GM21381 (cell line): ENCODE measurements around the gene KLF2.

Experiments
- ATAC-seq: cut with Tn5 transposase; IDR thresholded peaks from one replicate; pipeline ENCODE4 v1.9.1; 2021; ENCODE audit warnings: mild to moderate bottlenecking, moderate library complexity; ENCODE audit not compliant: unreplicated experiment

KLF2 gene

DNA sequence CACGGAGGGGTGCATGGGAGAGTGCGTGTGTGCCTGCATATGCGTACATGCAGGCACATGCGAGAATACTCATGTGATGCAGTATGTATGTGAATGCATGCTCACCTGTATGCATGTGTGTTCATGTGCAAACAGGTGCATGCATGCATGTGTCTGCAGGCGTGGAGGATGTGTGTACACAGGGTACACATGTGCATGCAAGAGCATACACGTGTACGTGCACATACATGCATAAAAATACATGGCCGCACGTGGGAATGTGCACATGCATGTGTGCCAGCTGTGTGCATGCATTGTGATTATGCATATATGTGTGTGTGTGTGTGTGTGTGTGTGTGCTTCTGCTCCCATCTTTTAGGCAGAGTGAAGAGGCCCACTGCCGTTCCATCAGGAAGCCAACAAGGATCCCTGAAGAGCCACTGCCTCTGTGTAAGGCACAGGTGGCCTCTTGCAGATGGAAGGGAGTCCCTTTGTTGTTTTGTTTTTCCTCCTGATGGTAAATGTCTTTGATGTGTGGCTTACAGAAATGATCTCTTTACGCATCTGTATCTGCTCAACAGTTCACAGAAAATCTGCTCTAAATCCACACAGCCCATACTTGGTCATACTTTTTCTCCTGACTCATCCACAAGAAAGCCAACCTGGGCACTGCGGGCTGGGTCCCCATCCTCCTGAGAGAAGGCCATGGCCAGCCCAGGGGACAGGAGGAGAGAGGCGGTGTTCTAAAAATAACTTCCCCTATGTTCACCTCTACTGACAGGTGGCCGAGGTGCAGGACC, 50.7 kb downstream of the KLF2 start:
- no peak for ATAC-seq

DNA sequence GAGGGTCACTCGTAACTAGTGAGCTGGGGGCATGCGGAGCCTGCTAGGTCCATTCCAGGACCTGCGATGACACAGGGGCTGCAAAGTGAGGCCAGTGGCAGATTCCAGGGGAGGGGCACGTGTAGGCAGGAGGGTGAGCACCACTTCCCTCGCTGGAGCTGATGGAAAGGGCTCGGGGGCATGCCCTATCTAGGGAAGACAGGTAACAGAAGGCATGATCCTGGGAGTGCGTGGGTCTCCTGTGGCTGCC, 51.2 kb downstream of the KLF2 start:
- no peak for ATAC-seq

DNA sequence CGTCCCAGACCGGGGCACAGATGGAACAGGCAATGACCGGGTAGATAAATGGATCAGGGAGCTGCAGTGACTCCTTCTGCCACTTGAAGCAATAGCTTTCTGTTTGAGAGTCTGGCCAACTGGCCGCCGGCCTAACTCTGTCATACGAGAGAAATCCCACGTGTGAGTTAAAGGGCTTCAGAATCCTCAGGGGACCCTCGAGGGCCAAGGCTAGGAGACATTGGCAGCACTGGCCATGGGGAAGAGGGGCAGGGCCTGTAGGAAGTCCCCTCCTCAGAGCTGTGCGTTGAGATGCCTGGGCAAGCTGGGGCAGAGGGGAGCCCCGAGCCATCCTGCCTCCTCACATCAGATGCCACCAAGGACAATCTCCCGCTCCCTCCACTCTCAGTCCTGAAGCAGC, 51.6 kb downstream of the KLF2 start:
- no peak for ATAC-seq

DNA sequence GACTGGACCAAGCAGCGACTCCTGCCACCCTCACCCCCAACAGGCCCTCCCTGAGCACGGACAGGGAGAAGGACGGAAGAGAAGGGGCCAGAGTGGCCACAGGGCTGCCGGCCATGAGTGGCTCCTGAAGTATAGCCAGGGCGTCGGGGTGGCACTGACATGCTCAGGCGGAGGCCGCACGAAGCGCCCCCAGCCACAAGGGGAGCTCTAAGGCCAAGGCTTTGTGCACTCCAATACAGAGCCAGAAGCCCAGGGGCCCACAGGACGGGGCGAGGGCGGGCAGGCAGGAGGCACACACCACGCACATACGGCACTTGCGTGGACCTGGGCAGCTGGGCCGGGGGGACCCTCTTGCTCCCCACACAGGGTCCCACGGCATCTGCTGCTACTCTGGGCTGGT, 52.0 kb downstream of the KLF2 start:
- no peak for ATAC-seq

DNA sequence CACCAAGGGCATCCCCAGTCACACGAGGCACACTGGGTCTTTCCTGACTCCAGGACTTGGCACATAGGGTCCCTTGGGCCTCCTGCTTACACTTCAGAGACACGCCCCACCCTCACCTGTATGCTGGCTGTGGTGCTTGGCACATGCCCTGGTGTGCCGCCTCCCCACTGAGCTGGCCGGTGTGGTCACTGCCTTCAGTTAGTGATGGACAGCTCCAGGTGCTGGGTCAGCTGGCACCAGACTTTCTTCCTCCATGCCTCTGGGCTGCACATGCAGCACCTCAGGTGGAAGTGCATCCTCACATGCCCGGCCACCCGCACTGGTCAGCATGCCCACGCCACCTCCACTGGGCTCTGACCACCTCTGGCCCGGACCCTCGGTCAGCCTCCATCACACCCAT, 52.9 kb downstream of the KLF2 start:
- ATAC-seq, result no peak
